Measurements from ENCODE around the gene SCYGR3. TPM values are rescaled to one million over a fixed set of nuclear protein-coding genes. Genes with fewer than 3 reads are reported as not detected.

Gene SCYGR3
- total and polyA plus RNA-seq, 8 donors: not detected

GRCh38 chr2:227566012-227566411 is 48.6 kb downstream of the SCYGR3 start:
- Histone ChIP-seq H3K4me1 (no peaks in the 10 kb centered on the region), H3K4me3 (no peak overlapping the region), H3K27me3 (no peaks in the 10 kb centered on the region), H3K27ac (no peak overlapping the region), H3K9me3 (no peaks in the 10 kb centered on the region), H3K36me3 (peaks cover 0 to 3% (median 0%) of the 10 kb centered on the region in 4 donors)
- TF ChIP-seq POLR2AphosphoS5 (IDR thresholded peaks at IDR 0.05) (no peak), EP300 (IDR thresholded peaks at IDR 0.05) (no peak), POLR2A (IDR thresholded peaks at IDR 0.05) (no peak)
- TF ChIP-seq, protein P1, sequence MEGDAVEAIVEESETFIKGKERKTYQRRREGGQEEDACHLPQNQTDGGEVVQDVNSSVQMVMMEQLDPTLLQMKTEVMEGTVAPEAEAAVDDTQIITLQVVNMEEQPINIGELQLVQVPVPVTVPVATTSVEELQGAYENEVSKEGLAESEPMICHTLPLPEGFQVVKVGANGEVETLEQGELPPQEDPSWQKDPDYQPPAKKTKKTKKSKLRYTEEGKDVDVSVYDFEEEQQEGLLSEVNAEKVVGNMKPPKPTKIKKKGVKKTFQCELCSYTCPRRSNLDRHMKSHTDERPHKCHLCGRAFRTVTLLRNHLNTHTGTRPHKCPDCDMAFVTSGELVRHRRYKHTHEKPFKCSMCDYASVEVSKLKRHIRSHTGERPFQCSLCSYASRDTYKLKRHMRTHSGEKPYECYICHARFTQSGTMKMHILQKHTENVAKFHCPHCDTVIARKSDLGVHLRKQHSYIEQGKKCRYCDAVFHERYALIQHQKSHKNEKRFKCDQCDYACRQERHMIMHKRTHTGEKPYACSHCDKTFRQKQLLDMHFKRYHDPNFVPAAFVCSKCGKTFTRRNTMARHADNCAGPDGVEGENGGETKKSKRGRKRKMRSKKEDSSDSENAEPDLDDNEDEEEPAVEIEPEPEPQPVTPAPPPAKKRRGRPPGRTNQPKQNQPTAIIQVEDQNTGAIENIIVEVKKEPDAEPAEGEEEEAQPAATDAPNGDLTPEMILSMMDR (IDR thresholded peaks at IDR 0.05): no peak
- intact Hi-C loops (cut with DNase I; ENCODE audit: low total_unique reads): no loop called here
- 64 to 93% (median 79%) methylated on average over 3 of the region's 3 CpGs for WGBS, 5 donors
- DNase-seq: no peak

GRCh38 chr2:227565080-227565479 is 49.6 kb downstream of the SCYGR3 start:
- no peak for DNase-seq
- WGBS, 5 donors: 90 to 100% (median 100%) methylated on average over 1 of the region's 1 CpG
- Histone ChIP-seq H3K27me3 (no peaks in the 10 kb centered on the region), H3K27ac (no peak overlapping the region), H3K4me1 (no peaks in the 10 kb centered on the region), H3K36me3 (peaks cover 0 to 3% (median 0%) of the 10 kb centered on the region in 4 donors), H3K4me3 (no peak overlapping the region), H3K9me3 (no peaks in the 10 kb centered on the region)
- TF ChIP-seq, protein P1 (IDR thresholded peaks at IDR 0.05): no peak
- TF ChIP-seq POLR2AphosphoS5 (IDR thresholded peaks at IDR 0.05): no peak
- intact Hi-C loops (cut with DNase I; ENCODE audit: low total_unique reads): no loop called here

Other genes with a start within 250 kb of the SCYGR3 start
- 1 to 10 TPM in 1 of 5 donors, not detected in 4; 2.8 TPM for gene TM4SF20, start 235.5 kb downstream of the SCYGR3 start, total RNA-seq
- not detected for gene TM4SF20, start 235.5 kb downstream of the SCYGR3 start, polyA plus RNA-seq
- not detected for gene SCYGR1, start 226.9 kb downstream of the SCYGR3 start, total RNA-seq
- not detected for gene SCYGR1, start 226.9 kb downstream of the SCYGR3 start, polyA plus RNA-seq
- 100 to 1,000 TPM in 1 of 5 donors, 10 to 100 TPM in 4; 16.1 to 119 (median 38.1) TPM for gene AGFG1, start 142.7 kb downstream of the SCYGR3 start, total RNA-seq
- 10 to 100 TPM; 17.8 to 37.0 (median 34.5) TPM for gene AGFG1, start 142.7 kb downstream of the SCYGR3 start, polyA plus RNA-seq
- not detected for gene SCYGR2, start 15.9 kb downstream of the SCYGR3 start, total RNA-seq
- not detected for gene SCYGR2, start 15.9 kb downstream of the SCYGR3 start, polyA plus RNA-seq
- gene SCYGR4, start 2.7 kb upstream of the SCYGR3 start, total RNA-seq: not detected
- not detected for gene SCYGR4, start 2.7 kb upstream of the SCYGR3 start, polyA plus RNA-seq
- not detected for gene SCYGR5, start 52.0 kb upstream of the SCYGR3 start, total RNA-seq
- gene SCYGR5, start 52.0 kb upstream of the SCYGR3 start, polyA plus RNA-seq: not detected
- gene SLC19A3, start 103.2 kb upstream of the SCYGR3 start, total RNA-seq: 1 to 10 TPM; 1.7 to 9.3 (median 3.6) TPM
- under 1 TPM in 2 of 3 donors, not detected in 1; 0.43 to 0.56 TPM for gene SLC19A3, start 103.2 kb upstream of the SCYGR3 start, polyA plus RNA-seq
- gene SCYGR6, start 109.9 kb upstream of the SCYGR3 start, total RNA-seq: not detected
- gene SCYGR6, start 109.9 kb upstream of the SCYGR3 start, polyA plus RNA-seq: not detected
- not detected for gene SCYGR7, start 113.5 kb upstream of the SCYGR3 start, total RNA-seq
- gene SCYGR7, start 113.5 kb upstream of the SCYGR3 start, polyA plus RNA-seq: not detected
- gene SCYGR8, start 131.1 kb upstream of the SCYGR3 start, total RNA-seq: not detected
- gene SCYGR8, start 131.1 kb upstream of the SCYGR3 start, polyA plus RNA-seq: not detected
- 10 to 100 TPM in 1 of 5 donors, 1 to 10 TPM in 2, not detected in 2; 1.8 to 14.6 (median 8.7) TPM for gene CCL20, start 199.0 kb upstream of the SCYGR3 start, total RNA-seq
- 10 to 100 TPM in 2 of 3 donors, 1 to 10 TPM in 1; 8.6 to 75.8 (median 34.4) TPM for gene CCL20, start 199.0 kb upstream of the SCYGR3 start, polyA plus RNA-seq

All from stomach (tissue), 9 donors.